Loucy (cell line): ENCODE data around the gene BTBD9.

Experiments used
- H2AFZ ChIP-seq: fragments of 200-600 bp; sonication (generic); 2 replicates; pipeline ENCODE4 v1.6.0; 2016; ENCODE audit warnings: antibody characterized with exemption, mild to moderate bottlenecking, low read length, moderate library complexity
- H3F3A ChIP-seq: fragments of 200-600 bp; 2 replicates; pipeline ENCODE4 v1.6.0; 2016; ENCODE audit warnings: antibody characterized with exemption, low read depth, mild to moderate bottlenecking
- H3K27me3 ChIP-seq: fragments of 200-600 bp; sonication (generic); 2 replicates; pipeline ENCODE4 v1.6.1; 2014; ENCODE audit warnings: low read length, mild to moderate bottlenecking; ENCODE audit not compliant: insufficient read depth, poor library complexity, severe bottlenecking
- H3K36me3 ChIP-seq: fragments of 200-600 bp; sonication (generic); 2 replicates; pipeline ENCODE4 v1.6.1; 2016; ENCODE audit warnings: low read length; ENCODE audit not compliant: insufficient read depth
- H3K4me1 ChIP-seq: fragments of 200-600 bp; sonication (generic); 2 replicates; pipeline ENCODE4 v1.5.1; 2014; ENCODE audit warnings: low read length, mild to moderate bottlenecking; ENCODE audit not compliant: insufficient read depth, poor library complexity, severe bottlenecking
- H3K4me2 ChIP-seq: fragments of 200-600 bp; sonication (generic); 2 replicates; pipeline ENCODE4 v1.6.0; 2014; ENCODE audit warnings: antibody characterized with exemption, low read length, low read depth, mild to moderate bottlenecking; ENCODE audit not compliant: poor library complexity, severe bottlenecking
- H3K4me3 ChIP-seq: fragments of 200-600 bp; sonication (generic); 2 replicates; pipeline ENCODE4 v1.5.1; 2014; ENCODE audit warnings: low read length, mild to moderate bottlenecking, mixed read lengths; ENCODE audit not compliant: poor library complexity, severe bottlenecking
- H3K79me2 ChIP-seq: fragments of 200-600 bp; sonication (generic); 2 replicates; pipeline ENCODE4 v1.6.1; 2014; ENCODE audit warnings: low read length; ENCODE audit not compliant: insufficient read depth
- H3K9ac ChIP-seq: fragments of 200-600 bp; sonication (generic); 2 replicates; pipeline ENCODE4 v1.6.0; 2014; ENCODE audit warnings: mild to moderate bottlenecking, low read depth, low read length, moderate library complexity; ENCODE audit not compliant: poor library complexity, severe bottlenecking
- H3K9me2 ChIP-seq: fragments of 200-600 bp; sonication (generic); replicated peaks from 2 replicates; pipeline ENCODE4 v1.6.1; 2016; ENCODE audit warnings: low read depth, low read length, mixed read lengths
- H3K9me3 ChIP-seq: fragments of 200-600 bp; sonication (generic); 2 replicates; pipeline ENCODE4 v1.6.1; 2014; ENCODE audit warnings: mild to moderate bottlenecking, antibody characterized with exemption, low read length, low read depth; ENCODE audit not compliant: insufficient read depth
- H4K20me1 ChIP-seq: fragments of 200-600 bp; sonication (generic); 2 replicates; pipeline ENCODE4 v1.6.0; 2014; ENCODE audit warnings: antibody characterized with exemption, low read length, mild to moderate bottlenecking; ENCODE audit not compliant: insufficient read depth, poor library complexity, severe bottlenecking
- CTCF ChIP-seq: fragments of 200-600 bp; sonication (generic); conservative IDR thresholded peaks from 2 replicates; pipeline ENCODE4 v1.5.1; 2014; ENCODE audit warnings: mild to moderate bottlenecking, antibody characterized with exemption, low read length
- EZH2phosphoT487 ChIP-seq: fragments of 200-600 bp; IDR thresholded peaks from 2 replicates; pipeline ENCODE4 v1.6.1; 2018; ENCODE audit warnings: antibody characterized with exemption, mild to moderate bottlenecking, moderate library complexity, borderline replicate concordance

The BTBD9 gene

GRCh38 chr6:38467566-38467965, 172.2 kb downstream of the BTBD9 start:
- no peaks in the 10 kb centered on the region for H4K20me1 ChIP-seq
- no peaks in the 10 kb centered on the region for H3K27me3 ChIP-seq
- H3K4me1 ChIP-seq = no peaks in the 10 kb centered on the region
- no peak overlapping the region for H3K4me2 ChIP-seq
- no peak overlapping the region for H3K4me3 ChIP-seq
- TF ChIP-seq EZH2phosphoT487 (no peak), CTCF (no peak)
- H3K9me2 ChIP-seq = no peaks in the 10 kb centered on the region
- no peak overlapping the region for H3K9ac ChIP-seq
- H3F3A ChIP-seq = no peaks in the 10 kb centered on the region
- H3K36me3 ChIP-seq = no peaks in the 10 kb centered on the region
- no peaks in the 10 kb centered on the region; the same call in 1 of the 2 replicates for H3K9me3 ChIP-seq
- H2AFZ ChIP-seq = no peak overlapping the region
- H3K79me2 ChIP-seq = no peaks in the 10 kb centered on the region

- H3F3A ChIP-seq = no peaks in the 10 kb centered on the region
- H3K4me2 ChIP-seq = no peak overlapping the region
- H3K79me2 ChIP-seq = no peaks in the 10 kb centered on the region
- H3K9me3 ChIP-seq = no peaks in the 10 kb centered on the region; the same call in 1 of the 2 replicates
- H3K4me1 ChIP-seq = peaks cover 4% of the 10 kb centered on the region
- no peak overlapping the region for H3K4me3 ChIP-seq
- TF ChIP-seq CTCF (no peak), EZH2phosphoT487 (no peak)
- no peaks in the 10 kb centered on the region for H4K20me1 ChIP-seq
- no peaks in the 10 kb centered on the region for H3K27me3 ChIP-seq
- H3K9me2 ChIP-seq = no peaks in the 10 kb centered on the region
- no peak overlapping the region for H2AFZ ChIP-seq
- no peak overlapping the region for H3K9ac ChIP-seq
- no peaks in the 10 kb centered on the region for H3K36me3 ChIP-seq
These were observed 179.5 kb downstream of the BTBD9 start for GRCh38 chr6:38460186-38460585.

GRCh38 chr6:38459291-38459690, 180.4 kb downstream of the BTBD9 start:
- no peak overlapping the region for H3K4me2 ChIP-seq
- no peaks in the 10 kb centered on the region for H3K27me3 ChIP-seq
- TF ChIP-seq CTCF (no peak), EZH2phosphoT487 (no peak)
- no peaks in the 10 kb centered on the region for H4K20me1 ChIP-seq
- H3K36me3 ChIP-seq = no peaks in the 10 kb centered on the region
- H3K4me3 ChIP-seq = no peak overlapping the region
- H3K4me1 ChIP-seq = peaks cover 4% of the 10 kb centered on the region
- H3K79me2 ChIP-seq = no peaks in the 10 kb centered on the region
- H3F3A ChIP-seq = no peaks in the 10 kb centered on the region
- H2AFZ ChIP-seq = no peak overlapping the region
- H3K9ac ChIP-seq = no peak overlapping the region
- no peaks in the 10 kb centered on the region for H3K9me3 ChIP-seq
- H3K9me2 ChIP-seq = no peaks in the 10 kb centered on the region
